Measurements from ENCODE around the gene PACRG. TPM values are rescaled to one million over a fixed set of nuclear protein-coding genes. Genes with fewer than 3 reads are reported as not detected.

PACRG gene
- total RNA-seq, 1 experiment from 2014 or later = 0.44 TPM

DNA sequence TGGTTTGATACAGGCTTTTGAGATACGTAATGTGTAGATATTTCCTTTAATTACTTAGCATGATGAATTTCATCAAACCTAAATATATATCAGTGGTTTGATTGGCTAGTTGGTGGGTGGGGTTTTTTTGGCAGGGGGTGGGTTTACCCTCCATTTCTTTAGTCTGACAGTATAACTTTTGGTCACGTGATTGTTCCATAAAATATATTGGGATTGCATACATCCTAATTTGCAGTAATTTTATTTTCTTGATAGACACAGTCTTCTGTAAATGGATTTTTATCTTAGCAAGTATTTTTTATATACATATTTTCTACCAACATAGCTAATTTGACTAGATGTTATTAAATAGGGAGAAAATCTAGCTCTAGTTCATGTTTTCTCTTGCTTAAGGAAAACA lies 509.3 kb downstream of the PACRG start (continued):
- TF ChIP-seq, protein P1, sequence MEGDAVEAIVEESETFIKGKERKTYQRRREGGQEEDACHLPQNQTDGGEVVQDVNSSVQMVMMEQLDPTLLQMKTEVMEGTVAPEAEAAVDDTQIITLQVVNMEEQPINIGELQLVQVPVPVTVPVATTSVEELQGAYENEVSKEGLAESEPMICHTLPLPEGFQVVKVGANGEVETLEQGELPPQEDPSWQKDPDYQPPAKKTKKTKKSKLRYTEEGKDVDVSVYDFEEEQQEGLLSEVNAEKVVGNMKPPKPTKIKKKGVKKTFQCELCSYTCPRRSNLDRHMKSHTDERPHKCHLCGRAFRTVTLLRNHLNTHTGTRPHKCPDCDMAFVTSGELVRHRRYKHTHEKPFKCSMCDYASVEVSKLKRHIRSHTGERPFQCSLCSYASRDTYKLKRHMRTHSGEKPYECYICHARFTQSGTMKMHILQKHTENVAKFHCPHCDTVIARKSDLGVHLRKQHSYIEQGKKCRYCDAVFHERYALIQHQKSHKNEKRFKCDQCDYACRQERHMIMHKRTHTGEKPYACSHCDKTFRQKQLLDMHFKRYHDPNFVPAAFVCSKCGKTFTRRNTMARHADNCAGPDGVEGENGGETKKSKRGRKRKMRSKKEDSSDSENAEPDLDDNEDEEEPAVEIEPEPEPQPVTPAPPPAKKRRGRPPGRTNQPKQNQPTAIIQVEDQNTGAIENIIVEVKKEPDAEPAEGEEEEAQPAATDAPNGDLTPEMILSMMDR (IDR thresholded peaks at IDR 0.05) = no peak
- TF ChIP-seq GABPB1 (CRISPR knock-in tag; IDR thresholded peaks at IDR 0.05) = no peak
- TF ChIP-seq RORB (CRISPR knock-in tag; IDR thresholded peaks at IDR 0.05) = no peak
- no peak for TF ChIP-seq PRRX2 (CRISPR knock-in tag; IDR thresholded peaks at IDR 0.05)
- TF ChIP-seq SMAD3 (CRISPR knock-in tag; IDR thresholded peaks at IDR 0.05; ENCODE audit: borderline replicate concordance) = no peak
- TF ChIP-seq, protein P2, sequence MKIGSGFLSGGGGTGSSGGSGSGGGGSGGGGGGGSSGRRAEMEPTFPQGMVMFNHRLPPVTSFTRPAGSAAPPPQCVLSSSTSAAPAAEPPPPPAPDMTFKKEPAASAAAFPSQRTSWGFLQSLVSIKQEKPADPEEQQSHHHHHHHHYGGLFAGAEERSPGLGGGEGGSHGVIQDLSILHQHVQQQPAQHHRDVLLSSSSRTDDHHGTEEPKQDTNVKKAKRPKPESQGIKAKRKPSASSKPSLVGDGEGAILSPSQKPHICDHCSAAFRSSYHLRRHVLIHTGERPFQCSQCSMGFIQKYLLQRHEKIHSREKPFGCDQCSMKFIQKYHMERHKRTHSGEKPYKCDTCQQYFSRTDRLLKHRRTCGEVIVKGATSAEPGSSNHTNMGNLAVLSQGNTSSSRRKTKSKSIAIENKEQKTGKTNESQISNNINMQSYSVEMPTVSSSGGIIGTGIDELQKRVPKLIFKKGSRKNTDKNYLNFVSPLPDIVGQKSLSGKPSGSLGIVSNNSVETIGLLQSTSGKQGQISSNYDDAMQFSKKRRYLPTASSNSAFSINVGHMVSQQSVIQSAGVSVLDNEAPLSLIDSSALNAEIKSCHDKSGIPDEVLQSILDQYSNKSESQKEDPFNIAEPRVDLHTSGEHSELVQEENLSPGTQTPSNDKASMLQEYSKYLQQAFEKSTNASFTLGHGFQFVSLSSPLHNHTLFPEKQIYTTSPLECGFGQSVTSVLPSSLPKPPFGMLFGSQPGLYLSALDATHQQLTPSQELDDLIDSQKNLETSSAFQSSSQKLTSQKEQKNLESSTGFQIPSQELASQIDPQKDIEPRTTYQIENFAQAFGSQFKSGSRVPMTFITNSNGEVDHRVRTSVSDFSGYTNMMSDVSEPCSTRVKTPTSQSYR (CRISPR knock-in tag; IDR thresholded peaks at IDR 0.05) = no peak
- TF ChIP-seq, protein P3, sequence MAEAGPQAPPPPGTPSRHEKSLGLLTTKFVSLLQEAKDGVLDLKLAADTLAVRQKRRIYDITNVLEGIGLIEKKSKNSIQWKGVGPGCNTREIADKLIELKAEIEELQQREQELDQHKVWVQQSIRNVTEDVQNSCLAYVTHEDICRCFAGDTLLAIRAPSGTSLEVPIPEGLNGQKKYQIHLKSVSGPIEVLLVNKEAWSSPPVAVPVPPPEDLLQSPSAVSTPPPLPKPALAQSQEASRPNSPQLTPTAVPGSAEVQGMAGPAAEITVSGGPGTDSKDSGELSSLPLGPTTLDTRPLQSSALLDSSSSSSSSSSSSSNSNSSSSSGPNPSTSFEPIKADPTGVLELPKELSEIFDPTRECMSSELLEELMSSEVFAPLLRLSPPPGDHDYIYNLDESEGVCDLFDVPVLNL (CRISPR knock-in tag; IDR thresholded peaks at IDR 0.05; ENCODE audit: borderline replicate concordance, low read depth) = no peak

DNA sequence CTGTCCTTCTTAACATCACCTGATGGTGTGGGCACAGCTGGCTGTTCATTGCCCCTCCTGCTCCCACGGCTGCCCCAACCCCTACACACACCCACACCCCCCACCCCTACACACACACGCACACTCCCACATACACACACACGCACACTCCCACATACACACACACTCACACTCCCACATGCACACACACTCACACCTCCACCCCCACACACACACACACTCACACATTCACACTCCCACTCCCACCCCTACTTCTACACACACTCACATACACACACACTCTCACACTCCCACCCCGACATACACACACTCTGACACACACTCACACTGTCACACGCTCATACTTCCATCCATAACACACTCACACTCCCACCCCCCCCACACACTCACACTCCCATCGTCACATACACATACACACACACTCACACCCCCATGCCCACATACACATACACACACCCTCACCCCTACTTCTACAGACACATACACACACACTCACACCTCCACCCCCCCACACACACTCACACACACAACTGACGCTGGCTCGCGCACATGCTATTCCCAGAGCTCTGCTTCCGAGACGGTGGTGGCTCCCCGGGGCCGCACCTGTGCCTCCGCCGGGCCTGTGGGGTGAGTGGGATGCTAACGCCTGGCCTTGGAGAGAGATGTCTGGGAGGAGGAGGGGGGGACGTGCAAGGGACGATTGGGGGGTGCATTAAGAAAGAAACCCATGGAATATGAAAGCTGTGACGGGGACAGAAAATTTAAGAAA lies 512.0 kb downstream of the PACRG start:
- POLR2A ChIA-PET = no interaction called here

More for the DNA sequence above, 512.0 kb downstream of the PACRG start:
- H3K9me3 Mint-ChIP-seq = no peaks in the 10 kb centered on the region
- no peaks in the 10 kb centered on the region for H3K36me3 Mint-ChIP-seq
- peaks cover 32% of the 10 kb centered on the region for H3K4me1 Mint-ChIP-seq
- H3K27me3 Mint-ChIP-seq (ENCODE audit: low read depth) = no peaks in the 10 kb centered on the region
- TF ChIP-seq, protein P4, sequence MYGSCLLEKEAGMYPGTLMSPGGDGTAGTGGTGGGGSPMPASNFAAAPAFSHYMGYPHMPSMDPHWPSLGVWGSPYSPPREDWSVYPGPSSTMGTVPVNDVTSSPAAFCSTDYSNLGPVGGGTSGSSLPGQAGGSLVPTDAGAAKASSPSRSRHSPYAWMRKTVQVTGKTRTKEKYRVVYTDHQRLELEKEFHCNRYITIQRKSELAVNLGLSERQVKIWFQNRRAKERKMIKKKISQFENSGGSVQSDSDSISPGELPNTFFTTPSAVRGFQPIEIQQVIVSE (CRISPR knock-in tag; IDR thresholded peaks at IDR 0.05; ENCODE audit: borderline replicate concordance) = no peak
- TF ChIP-seq, protein P5, sequence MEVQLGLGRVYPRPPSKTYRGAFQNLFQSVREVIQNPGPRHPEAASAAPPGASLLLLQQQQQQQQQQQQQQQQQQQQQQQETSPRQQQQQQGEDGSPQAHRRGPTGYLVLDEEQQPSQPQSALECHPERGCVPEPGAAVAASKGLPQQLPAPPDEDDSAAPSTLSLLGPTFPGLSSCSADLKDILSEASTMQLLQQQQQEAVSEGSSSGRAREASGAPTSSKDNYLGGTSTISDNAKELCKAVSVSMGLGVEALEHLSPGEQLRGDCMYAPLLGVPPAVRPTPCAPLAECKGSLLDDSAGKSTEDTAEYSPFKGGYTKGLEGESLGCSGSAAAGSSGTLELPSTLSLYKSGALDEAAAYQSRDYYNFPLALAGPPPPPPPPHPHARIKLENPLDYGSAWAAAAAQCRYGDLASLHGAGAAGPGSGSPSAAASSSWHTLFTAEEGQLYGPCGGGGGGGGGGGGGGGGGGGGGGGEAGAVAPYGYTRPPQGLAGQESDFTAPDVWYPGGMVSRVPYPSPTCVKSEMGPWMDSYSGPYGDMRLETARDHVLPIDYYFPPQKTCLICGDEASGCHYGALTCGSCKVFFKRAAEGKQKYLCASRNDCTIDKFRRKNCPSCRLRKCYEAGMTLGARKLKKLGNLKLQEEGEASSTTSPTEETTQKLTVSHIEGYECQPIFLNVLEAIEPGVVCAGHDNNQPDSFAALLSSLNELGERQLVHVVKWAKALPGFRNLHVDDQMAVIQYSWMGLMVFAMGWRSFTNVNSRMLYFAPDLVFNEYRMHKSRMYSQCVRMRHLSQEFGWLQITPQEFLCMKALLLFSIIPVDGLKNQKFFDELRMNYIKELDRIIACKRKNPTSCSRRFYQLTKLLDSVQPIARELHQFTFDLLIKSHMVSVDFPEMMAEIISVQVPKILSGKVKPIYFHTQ (CRISPR knock-in tag; IDR thresholded peaks at IDR 0.05) = no peak
- TF ChIP-seq, protein P6, sequence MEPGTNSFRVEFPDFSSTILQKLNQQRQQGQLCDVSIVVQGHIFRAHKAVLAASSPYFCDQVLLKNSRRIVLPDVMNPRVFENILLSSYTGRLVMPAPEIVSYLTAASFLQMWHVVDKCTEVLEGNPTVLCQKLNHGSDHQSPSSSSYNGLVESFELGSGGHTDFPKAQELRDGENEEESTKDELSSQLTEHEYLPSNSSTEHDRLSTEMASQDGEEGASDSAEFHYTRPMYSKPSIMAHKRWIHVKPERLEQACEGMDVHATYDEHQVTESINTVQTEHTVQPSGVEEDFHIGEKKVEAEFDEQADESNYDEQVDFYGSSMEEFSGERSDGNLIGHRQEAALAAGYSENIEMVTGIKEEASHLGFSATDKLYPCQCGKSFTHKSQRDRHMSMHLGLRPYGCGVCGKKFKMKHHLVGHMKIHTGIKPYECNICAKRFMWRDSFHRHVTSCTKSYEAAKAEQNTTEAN (CRISPR knock-in tag; IDR thresholded peaks at IDR 0.05) = no peak
- TF ChIP-seq, protein P7, sequence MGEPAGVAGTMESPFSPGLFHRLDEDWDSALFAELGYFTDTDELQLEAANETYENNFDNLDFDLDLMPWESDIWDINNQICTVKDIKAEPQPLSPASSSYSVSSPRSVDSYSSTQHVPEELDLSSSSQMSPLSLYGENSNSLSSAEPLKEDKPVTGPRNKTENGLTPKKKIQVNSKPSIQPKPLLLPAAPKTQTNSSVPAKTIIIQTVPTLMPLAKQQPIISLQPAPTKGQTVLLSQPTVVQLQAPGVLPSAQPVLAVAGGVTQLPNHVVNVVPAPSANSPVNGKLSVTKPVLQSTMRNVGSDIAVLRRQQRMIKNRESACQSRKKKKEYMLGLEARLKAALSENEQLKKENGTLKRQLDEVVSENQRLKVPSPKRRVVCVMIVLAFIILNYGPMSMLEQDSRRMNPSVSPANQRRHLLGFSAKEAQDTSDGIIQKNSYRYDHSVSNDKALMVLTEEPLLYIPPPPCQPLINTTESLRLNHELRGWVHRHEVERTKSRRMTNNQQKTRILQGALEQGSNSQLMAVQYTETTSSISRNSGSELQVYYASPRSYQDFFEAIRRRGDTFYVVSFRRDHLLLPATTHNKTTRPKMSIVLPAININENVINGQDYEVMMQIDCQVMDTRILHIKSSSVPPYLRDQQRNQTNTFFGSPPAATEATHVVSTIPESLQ (CRISPR knock-in tag; IDR thresholded peaks at IDR 0.05) = no peak
- TF ChIP-seq, protein P8, sequence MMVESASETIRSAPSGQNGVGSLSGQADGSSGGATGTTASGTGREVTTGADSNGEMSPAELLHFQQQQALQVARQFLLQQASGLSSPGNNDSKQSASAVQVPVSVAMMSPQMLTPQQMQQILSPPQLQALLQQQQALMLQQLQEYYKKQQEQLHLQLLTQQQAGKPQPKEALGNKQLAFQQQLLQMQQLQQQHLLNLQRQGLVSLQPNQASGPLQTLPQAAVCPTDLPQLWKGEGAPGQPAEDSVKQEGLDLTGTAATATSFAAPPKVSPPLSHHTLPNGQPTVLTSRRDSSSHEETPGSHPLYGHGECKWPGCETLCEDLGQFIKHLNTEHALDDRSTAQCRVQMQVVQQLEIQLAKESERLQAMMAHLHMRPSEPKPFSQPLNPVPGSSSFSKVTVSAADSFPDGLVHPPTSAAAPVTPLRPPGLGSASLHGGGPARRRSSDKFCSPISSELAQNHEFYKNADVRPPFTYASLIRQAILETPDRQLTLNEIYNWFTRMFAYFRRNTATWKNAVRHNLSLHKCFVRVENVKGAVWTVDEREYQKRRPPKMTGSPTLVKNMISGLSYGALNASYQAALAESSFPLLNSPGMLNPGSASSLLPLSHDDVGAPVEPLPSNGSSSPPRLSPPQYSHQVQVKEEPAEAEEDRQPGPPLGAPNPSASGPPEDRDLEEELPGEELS (CRISPR knock-in tag; IDR thresholded peaks at IDR 0.05) = no peak
- no peak overlapping the region for H3K4me3 Mint-ChIP-seq
- ATAC-seq = no peak
- CTCF ChIA-PET = no interaction called here
- DNase-seq (ENCODE audit: low spot score) = no peak
- no peak overlapping the region for H3K27ac Mint-ChIP-seq
